Cardiac fibroblast (primary cell): ENCODE data around the gene INPP5A.

Source experiments
- DNase-seq, 2 donors: peaks; one replicate each; pipeline versions ENCODE4 v3.0.0 to v3.0.0-alpha.2; 2010; ENCODE audit warnings: low read depth in 2 of 2
- H3K4me3 ChIP-seq, 2 donors: replicated peaks in 1 of 2; 1 replicate in 1 of 2; 2 replicates in 1 of 2; pipeline ENCODE4 v1.5.1; 2011; ENCODE audit warnings: low read depth in 2 of 2, low read length in 2 of 2, mild to moderate bottlenecking in 2 of 2, moderate library complexity in 1 of 2
- CTCF ChIP-seq: IDR thresholded peaks from one replicate; pipeline ENCODE4 v1.5.1; 2011; ENCODE audit warnings: low read depth, mild to moderate bottlenecking, low read length, inconsistent platforms

Gene INPP5A

DNA sequence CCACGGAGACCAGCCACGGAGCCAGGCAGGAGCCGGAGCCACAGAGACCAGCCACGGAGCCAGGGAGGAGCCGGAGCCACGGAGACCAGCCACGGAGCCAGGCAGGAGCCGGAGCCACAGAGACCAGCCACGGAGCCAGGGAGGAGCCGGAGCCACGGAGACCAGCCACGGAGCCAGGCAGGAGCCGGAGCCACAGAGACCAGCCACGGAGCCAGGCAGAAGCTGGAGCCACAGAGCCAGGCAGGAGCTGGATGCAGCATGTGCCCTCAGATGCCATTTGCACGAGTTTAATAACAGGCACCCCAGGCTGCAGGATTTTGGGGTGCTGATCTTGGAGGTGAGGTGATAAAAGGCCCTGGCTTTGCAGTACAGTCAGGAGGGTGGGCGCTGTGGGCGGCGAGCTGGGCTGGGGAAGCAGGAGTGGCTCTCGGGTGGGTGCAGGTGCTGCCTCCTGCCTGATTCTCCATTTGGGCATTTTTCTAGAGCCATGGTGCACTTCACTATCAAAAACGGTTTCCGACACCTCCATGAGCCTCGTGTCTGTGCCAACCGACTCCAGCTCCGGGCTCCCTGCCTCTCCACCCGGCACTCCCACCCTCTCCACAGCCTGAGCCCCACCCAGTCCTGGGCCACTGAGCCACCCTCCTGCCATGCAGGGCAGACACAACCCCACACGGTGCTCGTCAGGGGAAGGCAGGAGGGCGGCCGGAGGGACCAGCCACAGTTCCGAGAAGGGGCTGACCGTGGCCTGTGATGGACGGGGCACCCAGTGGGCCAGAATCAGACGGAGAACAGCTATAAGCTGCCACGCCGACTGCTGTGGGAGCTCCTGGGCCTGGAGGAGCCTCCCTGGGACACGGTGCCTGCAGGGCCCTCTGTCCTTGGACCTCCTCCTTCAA is 289.2 kb downstream of the INPP5A start:
- DNase-seq = no peak
- no peak for TF ChIP-seq CTCF
- H3K4me3 ChIP-seq = no peak overlapping the region

- DNase-seq = no peak
- no peak overlapping the region for H3K4me3 ChIP-seq
- TF ChIP-seq CTCF = no peak
Measured at GRCh38 chr10:132827423-132827789, 289.8 kb downstream of the INPP5A start.

GRCh38 chr10:132827861-132828539 is 290.4 kb downstream of the INPP5A start:
- no peak for DNase-seq
- H3K4me3 ChIP-seq = no peak overlapping the region
- TF ChIP-seq CTCF = no peak

GRCh38 chr10:132828681-132829080 is 291.1 kb downstream of the INPP5A start:
- no peak overlapping the region for H3K4me3 ChIP-seq
- no peak for DNase-seq
- TF ChIP-seq CTCF = no peak

DNA sequence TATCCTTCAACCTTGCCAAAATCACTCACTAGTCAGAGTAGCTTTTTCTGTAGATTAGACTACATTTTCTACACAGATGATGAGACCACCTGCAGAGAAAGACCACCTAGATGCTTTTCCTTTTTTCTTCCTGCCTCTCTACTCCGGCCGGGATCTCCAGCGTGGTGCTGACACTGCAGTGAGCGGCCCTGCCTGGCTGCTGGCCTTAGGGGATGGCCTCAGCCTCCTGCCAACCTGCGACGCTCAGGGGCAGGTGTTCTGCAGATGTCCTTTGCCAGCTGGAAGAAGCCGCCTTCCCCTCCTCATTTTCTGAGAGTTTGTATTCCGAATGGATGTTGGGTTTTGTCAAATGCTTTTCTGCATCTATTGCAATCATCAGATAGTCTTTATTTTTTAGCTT is 291.8 kb downstream of the INPP5A start:
- TF ChIP-seq CTCF = no peak
- H3K4me3 ChIP-seq = no peak overlapping the region
- DNase-seq = no peak

DNA sequence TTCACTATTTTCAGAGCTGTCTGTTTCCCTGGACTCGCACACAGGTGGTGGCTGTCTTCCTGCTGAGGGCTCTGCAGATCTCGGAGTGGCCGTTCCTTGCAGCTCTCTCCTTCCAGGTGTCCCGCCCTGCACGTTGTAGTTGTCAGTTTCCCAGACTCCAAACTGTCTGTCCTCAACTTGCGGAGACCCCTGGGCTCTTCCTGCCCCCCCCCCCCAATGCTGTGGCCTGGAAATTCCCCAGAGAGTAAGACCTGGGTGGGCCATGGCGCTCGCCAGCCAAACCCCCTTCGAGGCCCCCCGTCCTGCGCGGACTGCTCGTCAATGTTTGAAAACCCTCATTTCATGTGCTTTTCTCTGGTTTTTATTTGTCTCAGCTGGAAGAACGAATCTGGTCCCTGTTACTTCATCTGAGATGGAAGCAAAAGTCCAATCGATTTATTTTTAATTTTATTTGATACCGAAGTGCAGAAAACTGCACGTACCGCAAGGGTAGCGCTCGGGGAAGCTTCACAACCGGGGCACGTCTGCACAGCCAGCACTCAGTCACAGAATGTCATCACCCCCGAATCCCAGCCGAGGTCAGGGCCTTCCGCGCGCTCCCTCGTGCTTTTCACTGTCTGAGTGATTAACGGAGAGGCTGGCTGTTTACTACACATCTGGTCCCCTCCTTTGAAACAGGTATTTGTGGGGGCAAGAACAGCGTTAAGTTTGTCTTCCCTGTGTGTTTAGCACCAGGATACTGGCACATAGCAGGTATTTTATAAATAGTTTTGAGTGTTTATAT is 294.8 kb downstream of the INPP5A start:
- DNase-seq = no peak
- no peak overlapping the region for H3K4me3 ChIP-seq
- no peak for TF ChIP-seq CTCF
